GM10266 (cell line): ENCODE measurements around the gene ACTN3.
"Not testable (repeated sequence)": the region's sequence is repeated elsewhere in the genome, so short reads cannot be mapped to it uniquely, and the experiment has no call there.

Experiments used
- DNase-seq: peaks from one replicate; pipeline ENCODE4 v3.0.0; 2012; ENCODE audit errors: extremely low spot score
- TF ChIP-seq, protein P1 (sequence below): IDR thresholded peaks from 2 replicates; pipeline ENCODE4 v1.5.1; 2012; ENCODE audit warnings: mild to moderate bottlenecking, low read depth; ENCODE audit not compliant: control insufficient read depth, insufficient read depth; ENCODE audit errors: missing control alignments

The ACTN3 gene

DNA sequence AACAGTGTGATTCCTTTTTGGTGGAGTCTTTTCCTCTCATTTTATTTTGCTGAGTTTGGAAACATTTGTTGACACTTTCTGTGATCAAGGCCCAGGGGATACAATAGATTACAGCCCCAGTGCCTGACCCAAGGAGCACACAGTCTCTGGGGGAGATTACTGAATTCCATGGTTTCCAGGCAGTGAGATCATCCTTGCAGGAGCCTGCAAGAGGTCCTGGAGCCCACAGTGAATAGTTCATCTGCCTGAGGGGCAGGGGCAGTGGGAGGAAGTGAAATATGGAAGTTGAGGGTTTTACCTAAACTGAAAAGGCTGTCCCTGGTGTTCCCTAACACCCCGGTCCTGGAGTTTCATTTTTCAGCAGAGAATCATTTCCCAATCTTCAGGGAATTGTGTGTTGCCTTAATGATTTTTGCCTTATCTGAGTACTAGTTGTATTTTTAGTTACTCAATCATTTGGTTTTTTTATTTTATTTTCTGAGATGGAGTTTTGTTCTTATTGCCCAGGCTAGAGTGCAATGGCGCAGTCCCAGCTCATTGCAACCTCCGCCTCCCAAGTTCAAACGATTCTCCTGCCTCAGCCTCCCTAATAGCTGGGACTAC, 54.0 kb downstream of the ACTN3 start:
- no peak for DNase-seq

DNA sequence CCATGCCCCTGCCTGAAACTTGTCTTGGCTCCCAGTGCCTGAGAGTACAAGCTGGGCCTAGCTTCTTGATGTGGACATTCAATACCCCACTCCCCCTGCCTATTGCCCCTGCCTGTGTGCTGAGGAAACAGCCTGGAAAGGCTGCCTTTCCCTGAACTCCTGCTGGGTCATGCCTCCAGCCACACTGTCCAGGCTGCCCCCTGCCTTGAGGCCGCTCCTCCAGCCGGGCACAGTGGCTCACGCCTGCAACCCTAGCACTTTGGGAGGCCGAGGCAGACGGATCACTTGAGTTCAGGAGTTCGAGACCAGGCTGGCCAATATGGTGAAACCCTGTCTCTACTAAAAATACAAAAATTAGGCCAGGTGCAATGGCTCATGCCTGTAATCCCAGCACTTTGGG, 56.4 kb downstream of the ACTN3 start:
- DNase-seq: no peak
- TF ChIP-seq, protein P1, sequence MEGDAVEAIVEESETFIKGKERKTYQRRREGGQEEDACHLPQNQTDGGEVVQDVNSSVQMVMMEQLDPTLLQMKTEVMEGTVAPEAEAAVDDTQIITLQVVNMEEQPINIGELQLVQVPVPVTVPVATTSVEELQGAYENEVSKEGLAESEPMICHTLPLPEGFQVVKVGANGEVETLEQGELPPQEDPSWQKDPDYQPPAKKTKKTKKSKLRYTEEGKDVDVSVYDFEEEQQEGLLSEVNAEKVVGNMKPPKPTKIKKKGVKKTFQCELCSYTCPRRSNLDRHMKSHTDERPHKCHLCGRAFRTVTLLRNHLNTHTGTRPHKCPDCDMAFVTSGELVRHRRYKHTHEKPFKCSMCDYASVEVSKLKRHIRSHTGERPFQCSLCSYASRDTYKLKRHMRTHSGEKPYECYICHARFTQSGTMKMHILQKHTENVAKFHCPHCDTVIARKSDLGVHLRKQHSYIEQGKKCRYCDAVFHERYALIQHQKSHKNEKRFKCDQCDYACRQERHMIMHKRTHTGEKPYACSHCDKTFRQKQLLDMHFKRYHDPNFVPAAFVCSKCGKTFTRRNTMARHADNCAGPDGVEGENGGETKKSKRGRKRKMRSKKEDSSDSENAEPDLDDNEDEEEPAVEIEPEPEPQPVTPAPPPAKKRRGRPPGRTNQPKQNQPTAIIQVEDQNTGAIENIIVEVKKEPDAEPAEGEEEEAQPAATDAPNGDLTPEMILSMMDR: no peak

More for the DNA sequence above, 54.0 kb downstream of the ACTN3 start:
- TF ChIP-seq, protein P1: no peak

DNA sequence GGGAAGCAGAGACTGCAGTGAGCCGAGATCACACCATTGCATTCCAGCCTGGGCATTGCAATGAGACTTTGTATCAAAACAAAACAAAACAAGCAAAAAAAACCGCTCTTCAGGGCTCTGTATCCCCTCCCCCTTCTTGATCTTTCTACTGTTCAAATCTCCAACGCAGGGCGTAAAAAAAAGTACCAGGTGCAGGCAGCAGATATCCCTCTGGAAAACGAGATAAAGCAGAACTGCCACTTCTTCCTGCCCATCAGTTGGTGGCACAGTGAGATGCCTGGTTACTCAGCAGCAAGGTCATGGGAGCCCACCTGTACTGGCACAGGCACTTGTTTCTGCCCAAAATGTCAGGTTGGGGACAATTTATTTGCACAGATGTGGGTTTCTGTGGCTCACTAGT, 57.5 kb downstream of the ACTN3 start:
- TF ChIP-seq, protein P1: no peak
- no peak for DNase-seq

DNA sequence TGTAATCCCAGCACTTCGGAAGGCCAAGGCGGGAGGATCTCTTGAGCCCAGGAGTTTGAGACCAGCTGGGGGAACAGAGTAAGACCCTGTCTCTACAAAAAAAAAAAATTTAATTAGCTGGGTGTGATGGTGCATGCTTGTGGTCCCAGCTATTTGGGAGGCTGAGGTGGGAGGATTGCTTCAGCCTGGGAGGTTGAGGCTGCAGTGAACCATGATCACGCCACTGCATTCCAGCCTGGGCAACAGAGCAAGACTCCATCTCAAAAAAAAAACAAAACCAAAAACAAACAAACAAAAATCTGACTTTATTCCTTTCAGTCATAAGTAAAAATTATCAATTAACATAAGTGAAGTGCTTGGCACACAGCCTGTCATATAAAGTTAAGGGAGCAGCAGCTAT, 59.9 kb downstream of the ACTN3 start:
- DNase-seq: not testable (repeated sequence)

DNA sequence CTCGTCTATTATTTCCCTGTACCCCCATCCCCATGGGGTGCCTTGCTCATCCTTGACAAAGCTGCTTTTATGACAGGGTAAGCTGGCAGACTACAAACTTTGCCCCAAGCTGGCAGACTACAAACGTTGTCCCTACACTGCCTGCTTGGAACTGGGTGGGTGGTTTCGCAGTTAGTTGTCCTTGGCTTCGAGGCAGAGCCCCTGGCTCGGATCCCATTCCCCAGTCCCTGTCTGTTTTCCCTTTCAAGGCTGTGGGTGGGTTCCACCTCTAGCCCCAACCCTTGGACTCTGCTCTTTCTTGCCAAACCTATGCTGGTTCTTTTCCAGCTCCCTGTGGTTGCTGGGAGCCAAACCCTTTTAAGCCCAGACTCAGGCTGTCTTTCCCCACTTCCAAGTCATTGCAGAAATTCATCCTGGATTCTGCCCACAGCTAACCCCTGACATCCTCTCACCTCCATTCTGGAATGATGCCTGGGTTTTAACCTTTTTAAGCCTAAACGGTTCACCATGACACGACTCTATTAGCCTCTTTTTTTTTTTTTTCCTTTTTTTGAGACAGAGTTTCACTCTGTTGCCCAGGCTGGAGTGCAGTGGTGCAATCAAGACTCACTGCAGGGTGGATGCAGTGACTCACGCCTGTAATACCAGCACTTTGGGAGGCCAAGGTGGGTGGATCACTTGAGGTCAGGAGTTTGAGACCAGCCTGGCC, 60.6 kb downstream of the ACTN3 start:
- TF ChIP-seq, protein P1: no peak
- DNase-seq: no peak

DNA sequence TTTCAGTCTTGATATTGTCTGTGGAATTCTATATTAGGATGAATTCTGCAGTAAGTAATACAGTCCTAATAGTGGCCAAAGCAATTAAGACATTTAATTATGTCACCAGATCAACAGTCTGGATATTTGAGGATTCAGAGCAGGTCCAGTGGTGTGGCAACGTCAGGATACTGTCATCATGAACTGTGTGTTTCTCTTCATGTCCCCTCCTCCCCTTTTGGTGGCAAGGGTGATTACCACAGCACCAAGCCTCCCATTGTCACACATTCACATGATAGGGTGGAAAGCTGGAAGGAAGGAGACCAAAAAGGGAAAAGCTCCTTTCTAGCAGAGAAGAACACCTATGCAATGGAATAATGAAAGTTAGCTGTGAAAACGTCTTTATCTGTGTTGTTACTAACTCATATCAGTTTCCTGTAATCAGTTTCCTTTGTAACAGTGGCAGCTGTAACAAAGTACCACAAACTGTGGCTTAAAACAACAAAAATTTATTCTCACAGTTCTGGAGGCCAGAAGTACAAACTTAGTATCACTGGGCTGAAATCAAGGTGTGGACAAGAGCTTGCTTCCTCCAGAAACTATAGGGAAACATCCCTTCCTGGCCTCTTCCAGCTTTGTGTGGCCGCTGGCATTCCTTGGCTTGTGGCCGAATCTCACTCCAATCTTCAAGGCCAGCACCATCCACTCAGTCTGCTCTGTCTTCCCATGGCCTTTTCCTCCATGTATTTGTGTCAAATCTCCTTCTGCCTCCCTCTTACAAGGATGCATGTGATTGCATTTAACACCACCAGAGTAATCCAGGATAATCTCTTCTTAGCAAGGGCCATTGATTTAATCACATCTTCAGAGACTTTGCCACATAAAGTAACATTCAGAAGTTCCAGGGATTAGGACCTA, 63.3 kb downstream of the ACTN3 start:
- TF ChIP-seq, protein P1: no peak

DNA sequence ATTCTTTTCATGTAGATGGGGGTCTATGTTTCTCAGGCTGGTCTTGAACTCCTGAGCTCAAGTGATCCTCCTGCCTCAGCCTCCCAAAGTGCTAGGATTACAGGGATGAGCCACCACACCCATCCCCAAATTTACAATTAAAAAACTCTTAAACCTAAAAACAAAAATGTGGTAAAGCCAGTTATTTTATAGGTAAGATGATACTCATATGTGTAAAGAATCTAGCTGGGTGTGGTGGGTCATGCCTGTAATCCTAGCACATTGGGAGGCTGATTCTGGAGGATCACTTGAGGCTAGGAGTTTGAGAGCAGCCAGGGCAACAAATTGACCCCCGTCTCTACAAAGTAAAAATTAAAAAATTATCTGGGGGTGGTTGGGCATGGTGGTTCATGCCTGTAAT, 65.8 kb downstream of the ACTN3 start:
- no peak for DNase-seq
- TF ChIP-seq, protein P1: no peak

More for the DNA sequence above, 63.3 kb downstream of the ACTN3 start:
- DNase-seq: no peak
